Endometrial microvascular endothelial cells (primary cell): ENCODE results near the gene HOXB5. TPM values are rescaled to one million over a fixed set of nuclear protein-coding genes. Genes with fewer than 3 reads are reported as not detected.

Source experiments
- in situ Hi-C: cut with HindIII; loops from 2 replicates; pipeline ENCODE4 v1.10.0; 2017; ENCODE audit warnings: low sequenced_read_pairs, low pct_unique_long_range_greater_than_20kb; ENCODE audit errors: inconsistent ontology term
- total RNA-seq: library from RNA; depleted of rRNA; stranded (reverse); fragments of >200 nt; gene quantifications from one replicate; pipeline ENCODE4 v1.2.3, GENCODE V29; 2015; ENCODE audit errors: inconsistent ontology term

Gene HOXB5
- total RNA-seq: 1.2 TPM

- in situ Hi-C loops: no loop called here
Measured at GRCh38 chr17:48593126-48593829, at the start of gene HOXB5. Gene HOXB5, minus strand, starts transcription at chr17:48593779. Its CDS starts 97 bp downstream, at chr17:48593682.

GRCh38 chr17:48642843-48643696, 49.5 kb upstream of the HOXB5 start:
- in situ Hi-C loops: no loop called here

- in situ Hi-C loops: no loop called here
Measured at GRCh38 chr17:48642059-48642842, 48.7 kb upstream of the HOXB5 start.

- in situ Hi-C loops: no loop called here
Measured at GRCh38 chr17:48641541-48642058, 48.0 kb upstream of the HOXB5 start.

- in situ Hi-C loops: no loop called here
Measured at GRCh38 chr17:48640858-48641180, 47.2 kb upstream of the HOXB5 start.

GRCh38 chr17:48639982-48640857, 46.6 kb upstream of the HOXB5 start:
- in situ Hi-C loops: no loop called here

GRCh38 chr17:48639136-48639535, 45.6 kb upstream of the HOXB5 start:
- in situ Hi-C loops: no loop called here

- in situ Hi-C loops: no loop called here
Measured at GRCh38 chr17:48637323-48638260, 44.0 kb upstream of the HOXB5 start.

GRCh38 chr17:48636177-48637018, 42.8 kb upstream of the HOXB5 start:
- in situ Hi-C loops: no loop called here

GRCh38 chr17:48634493-48635208, 41.1 kb upstream of the HOXB5 start:
- in situ Hi-C loops: no loop called here

- in situ Hi-C loops: no loop called here
Measured at GRCh38 chr17:48633266-48633677, 39.7 kb upstream of the HOXB5 start.

- in situ Hi-C loops: no loop called here
Measured at GRCh38 chr17:48632579-48633265, 39.1 kb upstream of the HOXB5 start.

GRCh38 chr17:48631693-48632578, 38.4 kb upstream of the HOXB5 start:
- in situ Hi-C loops: no loop called here

- in situ Hi-C loops: no loop called here
Measured at GRCh38 chr17:48630925-48631692, 37.5 kb upstream of the HOXB5 start.
